ENCODE results near the gene SPDEF. TPM values are rescaled to one million over a fixed set of nuclear protein-coding genes. Genes with fewer than 3 reads are reported as not detected.

Gene SPDEF
- total and polyA plus RNA-seq, 2 of the 13 experiments (the other 11 are each of a cell fraction or from before 2014, with no cell fraction given), result not detected

DNA sequence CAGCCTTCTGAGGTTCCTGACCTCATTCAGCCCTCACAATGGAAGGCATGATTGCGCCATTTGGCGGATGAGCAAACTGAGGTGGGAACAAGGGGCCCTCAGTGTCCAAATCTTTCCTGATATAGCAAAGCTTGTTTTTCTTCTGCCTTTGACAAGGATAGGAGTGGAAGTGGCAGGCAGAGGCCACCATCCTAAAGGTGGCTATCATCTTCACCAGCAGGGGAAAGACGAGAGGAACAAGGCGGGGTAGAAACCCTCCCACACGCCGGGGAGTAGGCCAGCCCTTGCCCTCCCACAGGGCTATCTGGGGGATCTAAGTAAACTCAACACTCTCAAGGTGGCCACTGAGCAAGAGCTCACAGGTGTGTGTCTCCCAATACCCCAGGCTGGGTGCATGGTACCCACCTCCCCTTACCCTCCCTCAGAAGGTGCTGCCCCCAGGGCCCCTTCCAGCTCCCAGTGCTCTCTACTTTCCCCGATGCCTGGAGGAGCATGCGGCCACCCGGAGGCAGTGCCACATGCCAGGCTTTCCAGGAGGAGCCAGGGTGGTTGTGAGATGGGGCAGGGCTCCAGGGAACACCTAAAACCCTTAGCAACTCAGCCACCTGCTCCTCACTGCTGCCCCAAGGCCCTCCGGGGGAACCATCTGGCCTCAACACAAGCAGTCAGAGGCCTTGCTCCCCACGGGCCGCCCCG, 11.2 kb downstream of the SPDEF start (continued):
- no peak for TF ChIP-seq ZNF407 (CRISPR knock-in tag; IDR thresholded peaks at IDR 0.05; ENCODE audit: not compliant biosample characterization)
- TF ChIP-seq ZBTB39 (CRISPR knock-in tag; IDR thresholded peaks at IDR 0.05), result no peak
- TF ChIP-seq MEIS2 (CRISPR knock-in tag; IDR thresholded peaks at IDR 0.05), result no peak
- TF ChIP-seq CEBPB (IDR thresholded peaks at IDR 0.05; ENCODE audit: borderline replicate concordance, low read depth, low read length), result 0 out of 2 replicates have a peak, but pooled peaks have one; percentile 33
- no peak for TF ChIP-seq ERF (CRISPR knock-in tag; IDR thresholded peaks at IDR 0.05)
- TF ChIP-seq ZBTB1 (CRISPR knock-in tag; IDR thresholded peaks at IDR 0.05; ENCODE audit: borderline replicate concordance), result no peak
- peak; percentile 82 for TF ChIP-seq ZNF629 (CRISPR knock-in tag; conservative IDR thresholded peaks at IDR 0.05)
- TF ChIP-seq FOXM1 (CRISPR knock-in tag; IDR thresholded peaks at IDR 0.05), result no peak
- TF ChIP-seq MAFK (conservative IDR thresholded peaks at IDR 0.05 in 1 of 2, IDR thresholded peaks at IDR 0.05 in 1 of 2; ENCODE audit: low read length in 2 of 2), result no peak
- TF ChIP-seq ZNF446 (CRISPR knock-in tag; IDR thresholded peaks at IDR 0.05), result no peak

Data from HepG2 (cell line).